Rectal smooth muscle tissue (tissue), 1 donor: ENCODE data around the gene RHOT2.
A peak's percentile ranks its signal among the peaks of the same experiment; 100 is the strongest.
"Not testable (repeated sequence)": the region's sequence is repeated elsewhere in the genome, so short reads cannot be mapped to it uniquely, and the experiment has no call there.

Source experiments
- H3K27ac ChIP-seq: one replicate; pipeline ENCODE4 v1.7.0; 2013; ENCODE audit warnings: low read depth, low read length, inconsistent platforms
- H3K27me3 ChIP-seq: one replicate; pipeline ENCODE4 v1.7.0; 2013; ENCODE audit warnings: low read length; ENCODE audit not compliant: control insufficient read depth, insufficient read depth
- H3K36me3 ChIP-seq: one replicate; pipeline ENCODE4 v1.7.0; 2013; ENCODE audit warnings: low read length; ENCODE audit not compliant: control insufficient read depth, insufficient read depth
- H3K4me1 ChIP-seq: one replicate; pipeline ENCODE4 v1.7.0; 2013; ENCODE audit warnings: low read length; ENCODE audit not compliant: control insufficient read depth, insufficient read depth
- H3K4me3 ChIP-seq: one replicate; pipeline ENCODE4 v1.7.0; 2013; ENCODE audit warnings: low read length
- H3K9ac ChIP-seq: one replicate; pipeline ENCODE4 v1.7.0; 2013; ENCODE audit warnings: low read length

Gene RHOT2

GRCh38 chr16:684071-684794, 16.3 kb downstream of the RHOT2 start, which contains the start of gene JMJD8:
JMJD8 (minus strand) TSS chr16:684334; CDS start chr16:684319, 15 bp downstream.
- Histone ChIP-seq H3K4me1 (peaks cover 15% of the 10 kb centered on the region), H3K27ac (peak within 1 kb of the TSS; percentile 66)

GRCh38 chr16:684961-685696, 17.2 kb downstream of the RHOT2 start:
- Histone ChIP-seq H3K9ac (no peak overlapping the region), H3K27ac (no peak overlapping the region), H3K4me3 (peak overlapping the region; percentile 8), H3K36me3 (peaks cover 18% of the 10 kb centered on the region), H3K27me3 (no peaks in the 10 kb centered on the region), H3K4me1 (peaks cover 19% of the 10 kb centered on the region)

More at GRCh38 chr16:684071-684794, 16.3 kb downstream of the RHOT2 start, which contains the start of gene JMJD8:
- peaks cover 18% of the 10 kb centered on the region for H3K36me3 ChIP-seq
- peak within 1 kb of the TSS; percentile 49 for H3K9ac ChIP-seq
- no peaks in the 10 kb centered on the region for H3K27me3 ChIP-seq
- H3K4me3 ChIP-seq: peak within 1 kb of the TSS; percentile 91

GRCh38 chr16:685967-686366, 18.0 kb downstream of the RHOT2 start:
- Histone ChIP-seq H3K9ac (no peak overlapping the region), H3K36me3 (peaks cover 18% of the 10 kb centered on the region), H3K4me3 (no peak overlapping the region), H3K4me1 (peaks cover 16% of the 10 kb centered on the region), H3K27me3 (no peaks in the 10 kb centered on the region), H3K27ac (no peak overlapping the region)

DNA sequence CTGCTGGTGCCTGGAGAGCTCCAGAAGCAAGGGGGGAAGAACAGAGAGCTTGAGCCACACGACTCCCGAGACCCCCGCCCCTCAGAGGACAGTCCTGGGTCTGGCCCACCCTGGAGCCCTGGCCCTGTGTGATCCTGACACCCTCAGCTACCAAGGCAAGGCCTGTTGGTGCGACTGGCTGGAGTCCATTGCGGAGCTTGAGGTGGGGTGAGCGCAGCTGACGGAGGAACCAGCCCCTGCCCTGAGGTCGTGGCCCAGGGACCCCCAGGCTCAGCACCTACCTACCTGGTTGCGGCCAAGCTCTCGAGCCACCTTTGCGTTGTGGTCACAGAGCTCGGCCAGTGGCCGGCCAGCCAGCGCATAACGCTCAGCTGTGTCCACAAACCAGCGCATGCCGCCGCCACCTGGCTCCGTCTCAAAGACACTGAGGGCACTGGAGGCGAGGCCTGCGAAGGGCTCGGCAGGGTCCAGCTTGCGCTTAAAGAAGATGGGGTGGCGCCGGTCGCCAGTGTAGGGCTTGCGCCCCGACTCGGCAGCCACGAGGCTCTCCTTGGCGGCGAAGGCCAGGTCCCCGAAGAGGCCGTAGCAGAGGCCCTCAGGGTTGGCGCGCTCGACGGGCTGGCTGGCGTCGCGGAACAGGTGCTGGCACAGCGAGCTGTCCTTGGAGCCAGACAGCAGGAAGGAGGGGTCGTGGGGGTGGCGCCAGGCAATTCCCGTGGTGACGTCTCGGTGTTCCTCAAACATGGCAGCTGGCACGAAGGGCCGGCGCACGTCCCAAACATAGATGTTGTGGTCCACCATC, 18.7 kb downstream of the RHOT2 start:
- peaks cover 10% of the 10 kb centered on the region for H3K4me1 ChIP-seq
- H3K36me3 ChIP-seq: peaks cover 13% of the 10 kb centered on the region
- no peak overlapping the region for H3K27ac ChIP-seq
- H3K27me3 ChIP-seq: no peaks in the 10 kb centered on the region
- no peak overlapping the region for H3K4me3 ChIP-seq
- no peak overlapping the region for H3K9ac ChIP-seq

- Histone ChIP-seq H3K36me3 (peaks cover 5% of the 10 kb centered on the region), H3K4me1 (peaks cover 9% of the 10 kb centered on the region), H3K4me3 (no peak overlapping the region), H3K9ac (no peak overlapping the region), H3K27me3 (no peaks in the 10 kb centered on the region), H3K27ac (no peak overlapping the region)
Measured at GRCh38 chr16:687499-687898, 19.6 kb downstream of the RHOT2 start.

- H3K9ac ChIP-seq: peak overlapping the region; percentile 83
- peak overlapping the region; percentile 93 for H3K4me3 ChIP-seq
- H3K36me3 ChIP-seq: peaks cover 3% of the 10 kb centered on the region
- H3K27me3 ChIP-seq: peaks cover 5% of the 10 kb centered on the region
- peaks cover 5% of the 10 kb centered on the region for H3K4me1 ChIP-seq
- peak overlapping the region; percentile 80 for H3K27ac ChIP-seq
Measured at GRCh38 chr16:689175-689897, 21.4 kb downstream of the RHOT2 start.

GRCh38 chr16:691242-691641, 23.3 kb downstream of the RHOT2 start:
- H3K27ac ChIP-seq, H3K36me3 ChIP-seq, H3K4me1 ChIP-seq, H3K9ac ChIP-seq, H3K4me3 ChIP-seq: not testable (repeated sequence)
- H3K27me3 ChIP-seq: peaks cover 12% of the 10 kb centered on the region

DNA sequence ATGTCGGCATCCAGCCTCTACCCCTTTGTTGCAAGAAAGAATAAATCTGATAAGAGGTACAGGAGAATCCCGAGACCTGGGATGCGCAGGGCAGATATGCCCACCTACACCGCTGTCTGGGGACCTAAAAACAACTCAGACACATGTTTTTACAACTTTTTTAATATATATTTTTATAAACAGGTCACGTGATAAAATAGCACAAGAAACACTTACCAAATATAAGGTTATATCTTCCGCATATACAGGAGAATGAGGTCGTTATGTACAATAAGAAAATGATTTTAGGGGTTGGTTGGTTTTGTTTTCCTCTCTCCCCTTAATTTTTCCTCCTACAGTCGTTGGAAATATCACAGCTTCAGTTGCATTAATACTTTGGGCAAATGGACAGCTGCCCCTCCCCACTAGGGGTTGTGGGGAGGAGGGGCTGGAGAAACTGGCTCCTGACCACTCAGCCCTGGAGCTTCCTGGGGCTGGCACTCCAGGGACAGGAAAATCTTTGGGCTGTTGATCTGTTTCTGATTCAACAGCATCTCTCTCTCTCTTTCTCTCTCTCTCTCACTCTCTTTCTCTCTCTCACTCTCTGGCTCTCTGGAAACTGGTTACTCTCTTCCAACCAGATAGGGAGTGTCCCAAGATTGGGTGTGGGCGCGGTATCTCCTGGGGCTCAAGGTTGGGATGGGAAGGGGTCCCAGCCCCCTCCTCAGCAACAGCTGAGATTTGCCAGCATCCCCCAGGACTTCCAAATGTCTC, 24.6 kb downstream of the RHOT2 start:
- Histone ChIP-seq H3K9ac (no peak overlapping the region), H3K4me1 (peaks cover 5% of the 10 kb centered on the region), H3K4me3 (no peak overlapping the region), H3K27me3 (peaks cover 12% of the 10 kb centered on the region), H3K36me3 (no peaks in the 10 kb centered on the region), H3K27ac (no peak overlapping the region)

- peaks cover 12% of the 10 kb centered on the region for H3K27me3 ChIP-seq
- no peak overlapping the region for H3K9ac ChIP-seq
- no peak overlapping the region for H3K4me3 ChIP-seq
- no peaks in the 10 kb centered on the region for H3K36me3 ChIP-seq
- no peak overlapping the region for H3K27ac ChIP-seq
- peaks cover 5% of the 10 kb centered on the region for H3K4me1 ChIP-seq
Measured at GRCh38 chr16:693364-693763, 25.4 kb downstream of the RHOT2 start.

- Histone ChIP-seq H3K27me3 (peaks cover 12% of the 10 kb centered on the region), H3K4me1 (peaks cover 5% of the 10 kb centered on the region), H3K4me3 (no peak overlapping the region), H3K9ac (no peak overlapping the region), H3K27ac (no peak overlapping the region), H3K36me3 (no peaks in the 10 kb centered on the region)
Measured at GRCh38 chr16:693766-694165, 25.8 kb downstream of the RHOT2 start.

DNA sequence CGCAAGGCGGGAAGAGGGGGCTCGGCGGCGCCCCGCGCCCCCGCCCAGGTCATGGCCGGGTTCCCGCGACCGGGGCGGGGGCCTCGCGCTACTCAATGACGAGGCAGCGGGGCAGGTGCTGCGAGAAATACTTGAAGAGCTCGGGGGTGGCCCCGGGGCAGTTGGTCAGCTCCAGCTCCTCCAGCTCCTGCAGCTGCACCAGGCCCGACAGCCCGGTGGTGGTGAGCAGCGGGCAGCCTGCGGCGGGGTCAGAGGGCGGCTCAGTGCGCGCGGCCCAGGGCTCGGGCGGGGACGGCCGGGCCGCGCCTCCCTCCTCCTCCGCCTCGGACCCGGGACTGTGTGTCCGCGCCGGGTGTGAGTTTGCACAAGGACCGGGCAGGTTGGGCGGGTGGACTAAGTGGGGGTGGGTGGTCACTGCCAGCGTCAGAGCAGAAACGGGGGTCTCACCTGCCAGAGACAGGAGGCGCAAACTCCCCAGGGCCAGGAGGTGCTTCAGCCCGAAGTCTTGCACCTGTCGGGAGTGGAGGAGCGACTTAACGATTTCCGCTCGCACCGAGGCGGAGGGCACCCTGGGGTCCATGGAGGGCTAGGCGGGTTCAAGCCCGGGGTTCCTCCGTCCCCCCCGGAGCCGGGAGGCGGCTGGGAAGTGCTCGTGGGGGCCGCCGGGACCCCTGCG, 26.4 kb downstream of the RHOT2 start:
- Histone ChIP-seq H3K36me3 (no peaks in the 10 kb centered on the region), H3K9ac (no peak overlapping the region), H3K4me1 (peaks cover 5% of the 10 kb centered on the region), H3K27me3 (peaks cover 14% of the 10 kb centered on the region), H3K27ac (no peak overlapping the region), H3K4me3 (no peak overlapping the region)
